Hepatic stellate cell (primary cell): Measurements from ENCODE around the gene SDR42E2.
"Not testable (repeated sequence)": the region's sequence is repeated elsewhere in the genome, so short reads cannot be mapped to it uniquely, and the experiment has no call there.

Experiments
- DNase-seq: peaks from one replicate; pipeline ENCODE4 v3.0.0; 2011; ENCODE audit warnings: low spot score

Gene SDR42E2

DNA sequence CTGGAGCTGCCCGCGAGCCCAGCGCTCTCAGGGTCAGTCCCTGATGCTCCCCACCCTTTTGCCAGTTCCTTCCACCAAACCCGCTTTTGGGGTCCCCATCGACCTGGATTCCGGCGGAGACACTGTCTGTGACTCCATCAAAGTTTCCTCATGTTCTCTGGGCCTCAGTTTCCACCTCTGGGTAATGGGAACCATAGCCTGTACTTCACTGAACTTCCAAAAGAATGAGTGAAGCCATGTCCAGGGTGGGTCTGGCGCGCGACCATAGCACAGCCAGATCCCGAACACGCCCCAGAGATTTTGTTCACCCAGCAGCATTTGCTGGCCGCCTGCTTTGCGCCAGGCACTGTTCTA is 327 bp downstream of the SDR42E2 start:
- DNase-seq = no peak

DNA sequence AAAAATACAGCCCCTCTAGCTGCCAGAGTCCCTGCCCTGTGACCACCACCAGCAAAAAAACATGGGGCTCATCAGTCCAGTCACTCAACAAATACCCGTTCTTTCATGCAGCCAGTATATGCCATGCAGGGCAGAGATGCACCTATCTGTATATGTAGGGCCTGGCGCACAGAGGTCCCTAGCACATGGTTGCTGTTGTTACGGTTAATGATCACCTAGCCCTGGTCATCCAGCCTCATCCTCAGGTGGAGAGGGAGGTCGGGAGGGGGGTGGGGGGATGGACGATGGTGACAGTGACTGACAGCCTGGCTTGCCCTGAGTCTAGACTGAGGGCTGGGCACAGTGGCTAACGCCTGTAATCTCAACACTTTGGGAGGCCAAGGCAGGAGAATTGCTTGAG is 1.5 kb downstream of the SDR42E2 start:
- no peak for DNase-seq

GRCh38 chr16:22164482-22164881 is 2.2 kb downstream of the SDR42E2 start:
- no peak for DNase-seq

GRCh38 chr16:22165508-22166285 is 3.4 kb downstream of the SDR42E2 start:
- DNase-seq = no peak

DNA sequence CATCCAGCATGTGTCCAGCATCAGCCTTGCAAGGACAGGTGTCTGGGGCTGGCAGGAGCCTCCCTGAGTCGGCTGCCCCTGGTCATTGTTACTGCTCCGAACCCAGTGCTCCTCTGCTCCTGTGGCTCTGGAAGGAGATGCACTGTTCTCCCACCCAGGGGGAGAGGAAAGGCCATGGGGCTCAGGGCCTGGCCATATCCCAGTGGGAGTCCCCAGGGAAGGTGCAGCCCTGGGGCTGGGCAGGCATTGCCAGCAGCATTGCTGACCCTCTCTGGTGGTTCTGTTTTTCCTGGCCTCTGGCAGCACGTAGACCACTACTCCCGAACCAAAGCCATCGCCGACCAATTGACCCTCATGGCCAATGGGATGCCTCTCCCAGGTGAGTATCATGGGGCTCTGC is 9.6 kb downstream of the SDR42E2 start:
- DNase-seq = no peak

- DNase-seq = not testable (repeated sequence)
These were observed 10.3 kb downstream of the SDR42E2 start for GRCh38 chr16:22172642-22173041.

GRCh38 chr16:22174642-22175041 is 12.3 kb downstream of the SDR42E2 start:
- no peak for DNase-seq

DNA sequence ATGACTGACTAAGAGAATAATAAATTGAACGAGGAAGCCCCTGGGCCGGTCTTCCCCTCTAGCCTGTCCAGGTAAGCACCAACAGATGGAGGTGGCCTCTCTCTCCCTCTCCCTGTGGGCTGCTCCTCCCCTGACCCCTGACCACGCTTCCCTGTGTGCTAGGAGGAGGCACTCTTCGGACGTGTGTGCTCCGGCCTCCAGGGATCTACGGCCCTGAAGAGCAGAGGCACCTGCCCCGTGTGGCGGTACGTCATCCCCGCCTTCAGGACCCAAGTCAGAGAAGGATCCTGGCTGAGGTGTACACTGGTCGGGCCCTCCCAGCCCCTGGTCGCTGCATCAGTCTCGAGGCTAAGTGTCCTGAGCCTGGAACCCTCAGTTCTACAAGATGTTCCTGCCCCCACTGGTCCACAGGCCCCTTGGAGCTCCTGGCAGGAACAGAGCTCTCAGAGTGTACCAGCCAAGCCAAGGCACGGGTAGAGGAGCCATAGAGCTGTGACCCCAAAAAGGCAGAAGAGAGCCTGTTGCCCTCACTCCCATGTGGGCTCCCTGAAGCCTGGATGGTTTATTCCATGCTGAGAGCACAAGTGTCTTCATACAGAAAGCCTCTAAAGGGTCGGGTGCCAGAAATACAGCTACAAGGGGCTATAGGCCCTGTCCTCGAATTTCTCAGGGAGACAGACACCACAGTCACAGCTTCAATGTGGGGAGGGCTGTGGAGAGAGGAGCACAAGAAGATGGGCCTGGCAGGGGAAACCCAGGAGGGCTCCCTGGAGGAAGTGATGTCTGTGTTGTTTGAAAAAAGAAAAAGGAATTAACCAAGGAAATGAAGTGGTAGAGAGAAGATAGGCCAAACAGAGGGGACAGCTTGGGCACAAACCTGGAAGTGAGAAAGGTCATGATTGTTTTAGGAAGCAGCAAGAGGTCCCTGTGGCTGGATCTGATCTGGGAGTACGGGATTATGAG is 15.9 kb downstream of the SDR42E2 start:
- no peak for DNase-seq

- DNase-seq = no peak
These were observed 19.1 kb downstream of the SDR42E2 start for GRCh38 chr16:22181426-22181825.

DNA sequence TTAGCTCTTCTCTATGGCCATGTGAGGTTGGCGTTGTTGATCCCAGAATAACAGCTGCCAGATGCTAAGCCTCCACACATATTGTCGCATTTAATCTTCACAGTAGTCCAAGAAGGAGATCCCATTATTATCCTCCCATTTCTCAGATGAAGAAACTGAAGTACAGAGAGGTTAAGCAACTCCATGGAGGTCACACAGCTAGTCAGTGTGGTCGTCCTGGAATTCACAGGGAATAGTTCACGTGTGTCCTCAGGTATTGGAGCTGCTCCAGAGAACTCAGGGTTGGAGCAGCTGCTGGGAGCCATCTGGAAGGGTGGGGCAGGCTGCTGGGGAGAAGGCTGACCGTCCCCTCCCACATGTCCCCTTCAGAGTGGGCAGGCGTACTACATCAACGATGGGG is 19.5 kb downstream of the SDR42E2 start:
- no peak for DNase-seq

DNA sequence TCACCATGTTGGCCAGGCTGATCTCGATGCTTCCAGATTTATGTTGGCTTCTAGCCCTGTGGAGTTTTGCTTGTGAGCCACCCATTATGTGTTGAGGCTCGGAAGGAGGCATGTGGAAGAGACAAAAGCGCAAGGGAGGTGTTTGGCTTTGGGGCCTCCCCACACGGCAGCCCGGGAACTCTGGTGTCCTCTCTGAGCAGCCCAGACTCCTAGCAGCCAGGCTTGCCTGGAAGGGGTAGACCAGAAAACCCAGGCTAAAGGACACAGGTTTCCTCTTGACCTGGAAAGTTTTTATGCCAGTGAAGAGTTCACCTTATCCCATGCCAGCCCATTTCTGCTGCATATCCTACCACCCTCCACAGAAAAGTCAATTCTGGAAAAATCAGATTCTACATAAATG is 21.0 kb downstream of the SDR42E2 start:
- no peak for DNase-seq

DNA sequence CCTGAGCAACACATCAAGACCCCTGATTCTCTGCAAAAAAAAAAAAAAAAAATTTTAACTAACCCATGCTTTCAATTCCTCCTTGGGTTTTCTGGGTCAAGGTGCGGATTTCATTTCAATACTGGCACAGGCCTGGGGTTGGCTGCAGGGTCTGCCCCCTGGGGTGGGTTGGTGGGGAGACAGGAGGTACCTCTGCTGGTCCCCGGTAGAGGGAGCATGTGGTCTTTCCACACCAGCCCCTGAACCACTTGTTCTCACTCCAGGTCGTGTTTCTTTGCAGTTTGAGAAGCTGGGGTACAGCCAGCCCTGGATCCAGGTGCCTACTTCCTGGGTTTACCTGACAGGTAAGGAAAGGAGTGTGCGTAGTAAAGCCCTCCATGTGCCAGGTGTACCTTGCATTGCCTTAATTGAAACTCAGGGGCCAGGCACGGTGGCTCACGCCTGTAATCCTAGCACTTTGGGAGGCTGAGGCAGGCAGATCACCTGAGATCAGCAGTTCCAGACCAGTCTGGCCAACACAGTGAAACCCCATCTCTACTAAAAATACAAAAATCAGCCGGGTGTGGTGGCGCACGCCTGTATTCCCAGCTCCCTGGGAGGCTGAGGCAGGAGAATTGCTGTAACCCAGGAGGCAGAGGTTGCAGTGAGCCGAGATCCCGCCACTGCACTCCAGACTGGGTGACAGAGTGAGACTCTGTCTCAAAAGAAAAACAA is 21.8 kb downstream of the SDR42E2 start:
- no peak for DNase-seq

- no peak for DNase-seq
These were observed 22.3 kb downstream of the SDR42E2 start for GRCh38 chr16:22184615-22184968.

GRCh38 chr16:22186517-22186916 is 24.2 kb downstream of the SDR42E2 start:
- DNase-seq = no peak

DNA sequence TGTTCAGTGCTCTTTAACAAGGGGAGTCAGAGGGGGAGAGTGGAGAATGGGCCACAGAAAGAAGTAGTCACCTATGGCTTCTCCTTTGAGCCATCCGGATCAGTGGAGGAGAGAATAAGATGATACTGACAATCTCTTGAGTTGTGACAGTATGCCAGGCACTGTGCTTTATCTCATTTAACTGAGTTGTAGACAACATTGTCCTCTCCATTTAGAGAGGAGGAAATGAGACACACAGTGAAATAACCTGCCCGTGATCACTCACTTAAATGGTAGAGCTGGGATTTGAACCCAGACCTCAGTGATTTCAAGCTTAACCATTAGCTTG is 25.9 kb downstream of the SDR42E2 start:
- DNase-seq = no peak

DNA sequence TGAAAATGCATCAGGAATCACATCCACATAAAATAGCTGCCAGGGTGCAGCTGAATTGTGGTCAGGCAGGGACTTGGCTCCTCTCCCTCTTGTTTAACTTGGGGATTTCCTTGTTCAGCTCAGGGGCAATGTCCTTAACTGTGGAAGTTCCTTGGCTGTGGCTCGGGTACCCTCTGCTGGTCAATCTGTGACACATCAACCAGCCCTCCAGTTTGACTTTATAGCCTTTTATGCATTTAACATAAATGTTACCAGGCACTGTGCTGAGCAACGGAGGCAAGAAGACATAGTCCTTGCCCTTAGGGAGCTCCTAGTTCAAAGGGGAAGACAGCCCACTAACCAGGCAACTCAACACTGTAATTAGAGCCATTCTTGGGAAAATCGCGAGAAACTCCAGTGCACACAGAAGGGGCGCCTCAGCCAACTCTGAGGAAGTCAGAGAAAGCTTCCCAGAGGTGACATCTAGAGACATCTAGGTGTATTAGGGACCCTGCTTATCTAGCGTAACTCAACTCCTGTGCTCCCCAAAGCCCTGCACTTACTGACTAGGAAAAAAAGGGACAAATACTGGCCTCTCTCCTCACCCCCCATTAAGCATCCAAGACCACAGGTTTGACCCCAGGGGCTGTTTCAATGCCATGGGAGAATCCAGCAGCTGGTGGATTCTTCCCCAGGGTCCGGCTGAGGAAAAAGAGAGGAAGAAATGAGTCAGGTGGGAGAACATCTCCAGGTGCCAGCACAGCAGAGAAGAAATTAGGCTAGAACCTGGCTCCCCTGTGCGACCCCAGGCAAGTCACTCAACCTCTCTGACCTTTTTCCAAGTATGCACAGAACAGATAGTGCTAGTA is 26.5 kb downstream of the SDR42E2 start:
- peak; percentile 77 for DNase-seq

- no peak for DNase-seq
These were observed 27.3 kb downstream of the SDR42E2 start for GRCh38 chr16:22189473-22190080.

- peak; percentile 90 for DNase-seq
These were observed 27.9 kb downstream of the SDR42E2 start for GRCh38 chr16:22190081-22190775.

GRCh38 chr16:22190776-22191531 is 28.6 kb downstream of the SDR42E2 start:
- peak; percentile 90 for DNase-seq
